Smooth muscle cell of bladder (primary cell): ENCODE measurements around the gene ZNF599. TPM values are rescaled to one million over a fixed set of nuclear protein-coding genes. Genes with fewer than 3 reads are reported as not detected.

ENCODE experiments used
- total RNA-seq: library from RNA; depleted of rRNA; stranded (reverse); fragments of >200 nt; gene quantifications from 2 replicates; pipeline ENCODE4 v1.2.3, GENCODE V29; 2014

The ZNF599 gene
- total RNA-seq = 4.7 and 5.3 TPM in 2 replicates

GRCh38 chr19:34772697-34773554, at the start of gene ZNF599:
TSS of gene ZNF599 (minus strand) at chr19:34773215. CDS start at chr19:34772841, 374 bp downstream.

GRCh38 chr19:34733746-34734536, 39.1 kb downstream of the ZNF599 start, which contains the start of gene ZNF181:
TSS of gene ZNF181 (plus strand) at chr19:34734243. CDS start at chr19:34735038, 795 bp downstream.

Other genes with a start within 250 kb of the ZNF599 start
- gene SCGB2B2, start 96.1 kb downstream of the ZNF599 start, total RNA-seq = under 0.01 and 0.14 TPM in 2 replicates
- gene ZNF302, start 95.5 kb downstream of the ZNF599 start, total RNA-seq = 14.8 and 15.4 TPM in 2 replicates
- gene ZNF181, start 39.0 kb downstream of the ZNF599 start, total RNA-seq = 14.6 and 16.1 TPM in 2 replicates
- gene ZNF30, start 153.7 kb upstream of the ZNF599 start, total RNA-seq = 2.2 and 2.3 TPM in 2 replicates
- 3.7 and 4.2 TPM in 2 replicates for gene ZNF792, start 191.0 kb upstream of the ZNF599 start, total RNA-seq
- gene GRAMD1A, start 227.1 kb upstream of the ZNF599 start, total RNA-seq = 22.7 and 24.0 TPM in 2 replicates